Panc1 (cell line): Measurements from ENCODE around the gene IRF2. TPM values are rescaled to one million over a fixed set of nuclear protein-coding genes. Genes with fewer than 3 reads are reported as not detected.

Source experiments
- ATAC-seq: fragments of 200-7000 bp; cut with Tn5 transposase; 2 replicates; pipeline ENCODE4 v1.9.1; 2020; ENCODE audit warnings: mild to moderate bottlenecking, moderate library complexity
- BruUV-seq: library from RNA; stranded (reverse); fragments of 400-500 nt; replicated peaks from 2 replicates; lab custom pipeline; 2021; lab: Mats Ljungman, UMichigan
- CTCF ChIA-PET: fragments of 300-600 bp; sonication (Branson Sonifier 250); formaldehyde crosslinking; loops from one replicate; lab custom pipeline; 2022; ENCODE audit warnings: antibody characterized with exemption; lab: Charles Lee
- POLR2A ChIA-PET: fragments of 300-600 bp; sonication (Branson Sonifier 250); formaldehyde crosslinking; loops from one replicate; lab custom pipeline; 2022; ENCODE audit warnings: antibody characterized with exemption; lab: Charles Lee
- DNase-seq: peaks from one replicate; pipeline ENCODE4 v3.0.0-alpha.2; 2010; ENCODE audit warnings: low read depth, low spot score
- H3K27ac ChIP-seq: 2 replicates; pipeline ENCODE4 v1.5.1; 2011; ENCODE audit warnings: mild to moderate bottlenecking, low read length, inconsistent platforms
- H3K27me3 ChIP-seq: fragments of 200-500 bp; sonication (Bioruptor generic); 2 replicates; pipeline ENCODE4 v1.6.0; 2014; ENCODE audit warnings: low read length, inconsistent platforms; ENCODE audit not compliant: control insufficient read depth, insufficient read depth
- H3K36me3 ChIP-seq: fragments of 200-500 bp; sonication (Bioruptor generic); 2 replicates; pipeline ENCODE4 v1.5.1; 2014; ENCODE audit warnings: inconsistent platforms, mild to moderate bottlenecking, low read length, moderate library complexity; ENCODE audit not compliant: control insufficient read depth, insufficient read depth
- H3K4me1 ChIP-seq: 2 replicates; pipeline ENCODE4 v1.5.1; 2011; ENCODE audit warnings: inconsistent platforms, mild to moderate bottlenecking, low read length, moderate library complexity; ENCODE audit not compliant: control insufficient read depth, insufficient read depth
- H3K4me3 ChIP-seq, 2 experiments: 2 replicates each; pipeline ENCODE4 v1.5.1; 2011 to 2012; ENCODE audit warnings: low read depth in 2 of 2, low read length in 2 of 2, mild to moderate bottlenecking in 2 of 2, inconsistent platforms in 1 of 2, moderate library complexity in 1 of 2
- H3K9me3 ChIP-seq: fragments of 200-500 bp; sonication (Bioruptor generic); 2 replicates; pipeline ENCODE4 v1.5.1; 2014; ENCODE audit warnings: low read depth, mild to moderate bottlenecking, inconsistent platforms, low read length, moderate library complexity; ENCODE audit not compliant: control insufficient read depth, insufficient read depth
- CTCF ChIP-seq: fragments of 450-650 bp; IDR thresholded peaks from 2 replicates; pipeline ENCODE4 v1.5.1; 2017; ENCODE audit warnings: mild to moderate bottlenecking
- POLR2AphosphoS5 ChIP-seq: IDR thresholded peaks from 2 replicates; pipeline ENCODE4 v1.6.1; 2012; ENCODE audit warnings: mild to moderate bottlenecking, low read depth, low read length, moderate library complexity
- REST ChIP-seq, 2 experiments: IDR thresholded peaks; 2 replicates each; pipeline ENCODE4 v1.6.1; 2011 to 2012; ENCODE audit warnings: low read depth in 2 of 2, control low read depth in 1 of 2, low read length in 1 of 2, mild to moderate bottlenecking in 1 of 2, moderate library complexity in 1 of 2; ENCODE audit not compliant: insufficient read depth in 1 of 2
- SIN3A ChIP-seq: IDR thresholded peaks from 2 replicates; pipeline ENCODE4 v1.6.1; 2012; ENCODE audit warnings: low read depth, mild to moderate bottlenecking, low read length, moderate library complexity, borderline replicate concordance; ENCODE audit not compliant: insufficient read depth
- TCF7L2 ChIP-seq: IDR thresholded peaks from 2 replicates; pipeline ENCODE4 v1.6.1; 2011; ENCODE audit warnings: mild to moderate bottlenecking, low read depth, low read length, inconsistent platforms
- in situ Hi-C: cut with HindIII; loops from 2 replicates; pipeline ENCODE4 v1.10.0; 2016; ENCODE audit warnings: low sequenced_read_pairs, low pct_unique_long_range_greater_than_20kb
- intact Hi-C: fragments of 100-400 bp; cut with micrococcal nuclease; formaldehyde crosslinking; loops from one replicate; pipeline ENCODE4 v1.10.0; 2022; ENCODE audit not compliant: unreplicated experiment
- total RNA-seq: library from RNA; stranded (reverse); gene quantifications from one replicate; pipeline ENCODE4 v1.2.1, GENCODE V29; 2021; ENCODE audit not compliant: unreplicated experiment

The IRF2 gene
- total RNA-seq, 1 experiment from 2014 or later = 16.2 TPM

- Histone ChIP-seq H3K9me3 (no peaks in the 10 kb centered on the region), H3K27ac (no peak overlapping the region), H3K4me1 (peaks cover 16% of the 10 kb centered on the region), H3K4me3 (no peak overlapping the region), H3K27me3 (no peaks in the 10 kb centered on the region), H3K36me3 (no peaks in the 10 kb centered on the region)
- BruUV-seq = no TSS peak
- DNase-seq = no peak
- no peak for ATAC-seq
- TF ChIP-seq REST (IDR thresholded peaks at IDR 0.05; ENCODE audit: insufficient read depth in 1 of 2, low read depth in 2 of 2, low read length in 1 of 2) (no peak), CTCF (no peak), POLR2AphosphoS5 (no peak), SIN3A (no peak), TCF7L2 (no peak)
- in situ Hi-C loops (no loop called here), intact Hi-C loops (no loop called here)
- ChIA-PET POLR2A (no interaction called here), CTCF (interaction anchor here (0.6 kb wide), 1 partner anchor 193 kb away, joined by 3 read pairs; no protein-coding TSS in a partner anchor)
These were observed 16.7 kb downstream of the IRF2 start for GRCh38 chr4:184457535-184458249.

GRCh38 chr4:184456337-184456736 is 18.0 kb downstream of the IRF2 start:
- Histone ChIP-seq H3K4me3 (no peak overlapping the region), H3K27me3 (no peaks in the 10 kb centered on the region), H3K4me1 (peaks cover 15% of the 10 kb centered on the region), H3K36me3 (no peaks in the 10 kb centered on the region), H3K27ac (no peak overlapping the region), H3K9me3 (no peaks in the 10 kb centered on the region)
- ChIA-PET POLR2A (no interaction called here), CTCF (no interaction called here)
- TF ChIP-seq TCF7L2 (no peak), CTCF (no peak), REST (IDR thresholded peaks at IDR 0.05; ENCODE audit: insufficient read depth in 1 of 2, low read depth in 2 of 2, low read length in 1 of 2) (no peak), SIN3A (no peak), POLR2AphosphoS5 (no peak)
- BruUV-seq = no TSS peak
- DNase-seq (no peak), ATAC-seq (no peak)
- intact Hi-C loops (no loop called here), in situ Hi-C loops (no loop called here)
